ENCODE data around the gene RILPL2.
"Not testable (repeated sequence)": the region's sequence is repeated elsewhere in the genome, so short reads cannot be mapped to it uniquely, and the experiment has no call there.

The RILPL2 gene

GRCh38 chr12:123465084-123465483 lies 28.6 kb upstream of the RILPL2 start:
- ATAC-seq: no peak
- no peak for TF ChIP-seq TSHZ2 (CRISPR knock-in tag; IDR thresholded peaks at IDR 0.05)
- no peak for TF ChIP-seq SNAI2 (CRISPR knock-in tag; IDR thresholded peaks at IDR 0.05)
- no peak for TF ChIP-seq CSRNP3 (CRISPR knock-in tag; IDR thresholded peaks at IDR 0.05)
- no peak for TF ChIP-seq CREB5 (CRISPR knock-in tag; IDR thresholded peaks at IDR 0.05; ENCODE audit: low read depth)
- TF ChIP-seq GLIS3 (CRISPR knock-in tag; IDR thresholded peaks at IDR 0.05): no peak
- TF ChIP-seq ZC3H10 (CRISPR knock-in tag; IDR thresholded peaks at IDR 0.05): no peak
- TF ChIP-seq ESRRG (CRISPR knock-in tag; IDR thresholded peaks at IDR 0.05): no peak

GRCh38 chr12:123463174-123463573 lies 26.7 kb upstream of the RILPL2 start:
- ATAC-seq: not testable (repeated sequence)

- peak; percentile 88 for ATAC-seq
- peak; percentile 44; the same call in 1 of the 2 replicates for TF ChIP-seq GLIS3 (CRISPR knock-in tag; IDR thresholded peaks at IDR 0.05)
- TF ChIP-seq ZFP3 (CRISPR knock-in tag; IDR thresholded peaks at IDR 0.05): peak; percentile 55; the same call in 1 of the 2 replicates
- 0 out of 2 replicates have a peak, but pooled peaks have one; percentile 57 for TF ChIP-seq CSDC2 (CRISPR knock-in tag; IDR thresholded peaks at IDR 0.05)
- TF ChIP-seq PPARA (CRISPR knock-in tag; IDR thresholded peaks at IDR 0.05; ENCODE audit: borderline replicate concordance): no peak
Measured at GRCh38 chr12:123457980-123458779, 21.7 kb upstream of the RILPL2 start, which contains the start of gene SNRNP35. SNRNP35 (plus strand) TSS chr12:123458139; CDS start chr12:123465541, 7,402 bp downstream.

GRCh38 chr12:123453165-123453564 lies 16.7 kb upstream of the RILPL2 start:
- no peak for ATAC-seq
- TF ChIP-seq PPARA (CRISPR knock-in tag; IDR thresholded peaks at IDR 0.05; ENCODE audit: borderline replicate concordance) (no peak), ZFP30 (CRISPR knock-in tag; IDR thresholded peaks at IDR 0.05) (no peak), TCF4 (CRISPR knock-in tag; IDR thresholded peaks at IDR 0.05; ENCODE audit: borderline replicate concordance) (no peak), CSDC2 (CRISPR knock-in tag; IDR thresholded peaks at IDR 0.05) (no peak), ZNF8 (CRISPR knock-in tag; IDR thresholded peaks at IDR 0.05) (no peak), PATZ1 (CRISPR knock-in tag; IDR thresholded peaks at IDR 0.05; ENCODE audit: borderline replicate concordance) (no peak), CREB5 (CRISPR knock-in tag; IDR thresholded peaks at IDR 0.05; ENCODE audit: low read depth) (no peak), ISL1 (CRISPR knock-in tag; IDR thresholded peaks at IDR 0.05) (no peak), BACH2 (CRISPR knock-in tag; IDR thresholded peaks at IDR 0.05; ENCODE audit: borderline replicate concordance) (no peak), ZFP3 (CRISPR knock-in tag; IDR thresholded peaks at IDR 0.05) (no peak), RARB (CRISPR knock-in tag; IDR thresholded peaks at IDR 0.05) (no peak), GLIS3 (CRISPR knock-in tag; IDR thresholded peaks at IDR 0.05) (no peak), POU6F1 (CRISPR knock-in tag; IDR thresholded peaks at IDR 0.05; ENCODE audit: borderline replicate concordance, low read depth) (no peak), OSR1 (CRISPR knock-in tag; IDR thresholded peaks at IDR 0.05) (no peak), CSRNP3 (CRISPR knock-in tag; IDR thresholded peaks at IDR 0.05) (no peak), ZC3H10 (CRISPR knock-in tag; IDR thresholded peaks at IDR 0.05) (no peak), TOX (CRISPR knock-in tag; IDR thresholded peaks at IDR 0.05; ENCODE audit: borderline replicate concordance) (no peak)

- not testable (repeated sequence) for ATAC-seq
Measured at GRCh38 chr12:123452276-123452550, 15.7 kb upstream of the RILPL2 start.

All from SK-N-SH treated with all-trans-retinoic acid at 6 μM for 48 hours (cell line).